Stomach smooth muscle (tissue), 2 donors: Measurements from ENCODE around the gene HDAC4.
A peak's percentile ranks its signal among the peaks of the same experiment; 100 is the strongest.

ENCODE experiments used
- H3K27ac ChIP-seq: one replicate; pipeline ENCODE4 v1.7.0; 2013; ENCODE audit warnings: mild to moderate bottlenecking, low read length, inconsistent platforms
- H3K27me3 ChIP-seq, 2 donors: one replicate each; pipeline ENCODE4 v1.7.0; 2013; ENCODE audit warnings: low read length in 2 of 2; ENCODE audit not compliant: insufficient read depth in 2 of 2, control insufficient read depth in 1 of 2
- H3K36me3 ChIP-seq, 2 donors: one replicate each; pipeline ENCODE4 v1.7.0; 2013; ENCODE audit warnings: low read length in 2 of 2; ENCODE audit not compliant: control insufficient read depth in 2 of 2, insufficient read depth in 2 of 2
- H3K4me1 ChIP-seq: one replicate; pipeline ENCODE4 v1.7.0; 2013; ENCODE audit warnings: low read length; ENCODE audit not compliant: control insufficient read depth, insufficient read depth
- H3K4me3 ChIP-seq, 2 donors: one replicate each; pipeline ENCODE4 v1.7.0; 2013; ENCODE audit warnings: low read length in 2 of 2
- H3K9ac ChIP-seq, 2 donors: one replicate each; pipeline ENCODE4 v1.7.0; 2013; ENCODE audit warnings: low read length in 2 of 2, mild to moderate bottlenecking in 1 of 2
- H3K9me3 ChIP-seq, 2 donors: one replicate each; pipeline ENCODE4 v1.7.0; 2013; ENCODE audit warnings: low read length in 2 of 2; ENCODE audit not compliant: control insufficient read depth in 2 of 2
- donor health status: healthy.
- donor health status: Pancreatic carcinoma.

The HDAC4 gene

DNA sequence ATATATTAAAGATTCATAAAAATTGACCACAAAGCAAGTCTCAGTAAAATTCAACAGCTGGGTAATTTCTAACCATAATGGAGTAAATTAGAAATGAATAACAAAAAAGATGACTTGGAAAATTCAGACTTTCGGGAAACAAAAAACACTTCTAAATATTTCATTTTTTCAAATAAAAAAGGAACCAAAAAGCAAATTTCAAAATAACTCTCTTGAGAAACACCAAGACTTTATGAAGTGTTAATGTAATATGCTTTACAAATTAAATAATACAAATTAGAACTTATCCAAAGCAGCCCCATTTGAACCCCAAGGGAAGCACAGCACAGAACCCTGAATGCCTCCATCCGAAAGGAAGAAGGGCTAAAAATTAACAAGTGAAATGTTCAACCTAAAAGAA lies 175.9 kb downstream of the HDAC4 start:
- no peaks in the 10 kb centered on the region for H3K36me3 ChIP-seq
- no peaks in the 10 kb centered on the region for H3K27me3 ChIP-seq
- H3K4me1 ChIP-seq, result peaks cover 71% of the 10 kb centered on the region
- H3K9me3 ChIP-seq, result no peaks in the 10 kb centered on the region
- no peak overlapping the region for H3K9ac ChIP-seq
- H3K27ac ChIP-seq, result peak overlapping the region; percentile 74
- no peak overlapping the region for H3K4me3 ChIP-seq

DNA sequence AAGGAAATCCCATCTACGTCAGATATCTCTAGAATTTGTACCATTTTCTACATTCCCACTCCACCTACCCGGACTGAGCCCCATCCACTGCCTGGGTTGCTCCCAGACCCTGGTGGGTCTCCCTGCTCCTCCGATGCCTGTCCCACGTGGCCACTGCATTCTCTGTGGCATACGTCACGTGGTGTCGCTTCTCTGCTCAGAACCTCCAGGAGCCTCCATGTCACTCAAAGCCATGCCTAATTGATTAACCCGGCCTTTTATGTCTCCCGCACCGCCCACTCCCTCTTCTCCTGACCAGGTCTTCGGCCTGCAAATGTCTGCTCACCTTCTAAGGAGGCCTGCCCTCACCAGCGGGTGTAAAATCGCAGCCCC lies 176.6 kb downstream of the HDAC4 start:
- H3K4me1 ChIP-seq, result peaks cover 71% of the 10 kb centered on the region
- H3K27me3 ChIP-seq, result no peaks in the 10 kb centered on the region
- H3K9ac ChIP-seq, result peak overlapping the region; percentile 29 to 42
- peak overlapping the region; percentile 72 for H3K27ac ChIP-seq
- peak overlapping the region; percentile 17 to 64 for H3K4me3 ChIP-seq
- no peaks in the 10 kb centered on the region for H3K36me3 ChIP-seq
- H3K9me3 ChIP-seq, result no peaks in the 10 kb centered on the region

DNA sequence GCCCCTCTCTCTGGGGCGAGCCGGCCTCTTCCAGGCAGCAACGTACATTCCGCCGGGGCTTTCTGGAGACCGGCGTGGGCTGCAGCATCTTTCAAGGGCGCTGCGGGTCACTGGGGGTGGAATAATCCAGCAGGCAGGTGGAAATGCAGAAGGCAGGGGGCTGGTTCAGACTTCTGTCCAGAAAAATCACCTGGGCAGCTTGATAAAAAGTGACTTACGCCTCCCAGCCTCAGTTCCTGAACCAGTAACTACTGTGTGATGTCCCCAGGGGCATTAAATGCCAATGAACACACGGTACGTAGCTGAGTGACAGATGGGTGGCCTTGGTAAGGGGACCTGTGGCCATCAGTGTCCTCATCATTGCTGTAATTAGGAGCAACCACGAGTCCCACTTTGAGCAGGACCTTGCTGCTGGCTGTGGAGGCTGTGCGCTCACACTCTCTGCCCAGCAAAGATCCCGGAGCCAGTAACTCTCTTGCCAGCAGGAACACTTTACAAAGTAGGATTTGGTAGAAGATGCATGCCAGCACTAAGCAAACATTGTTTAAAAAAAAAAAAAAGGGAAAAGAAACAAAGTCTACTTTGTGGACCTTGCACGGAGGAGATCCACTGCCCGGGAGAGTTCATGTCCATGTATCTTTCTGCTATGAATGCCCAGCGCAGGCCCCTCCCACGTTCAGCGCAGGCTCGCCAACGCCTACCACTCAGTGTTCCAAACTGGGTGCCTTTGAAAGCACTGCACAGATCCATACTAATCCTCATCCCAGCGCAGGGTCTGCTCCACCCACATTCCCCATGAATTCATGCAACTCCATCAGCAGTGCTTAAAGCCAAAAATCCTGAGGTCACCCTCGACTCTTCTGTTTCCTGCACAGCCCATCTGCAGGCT lies 177.3 kb downstream of the HDAC4 start:
- H3K9ac ChIP-seq, result peak overlapping the region; percentile 58 to 67
- H3K27ac ChIP-seq, result peak overlapping the region; percentile 72
- peaks cover 71% of the 10 kb centered on the region for H3K4me1 ChIP-seq

DNA sequence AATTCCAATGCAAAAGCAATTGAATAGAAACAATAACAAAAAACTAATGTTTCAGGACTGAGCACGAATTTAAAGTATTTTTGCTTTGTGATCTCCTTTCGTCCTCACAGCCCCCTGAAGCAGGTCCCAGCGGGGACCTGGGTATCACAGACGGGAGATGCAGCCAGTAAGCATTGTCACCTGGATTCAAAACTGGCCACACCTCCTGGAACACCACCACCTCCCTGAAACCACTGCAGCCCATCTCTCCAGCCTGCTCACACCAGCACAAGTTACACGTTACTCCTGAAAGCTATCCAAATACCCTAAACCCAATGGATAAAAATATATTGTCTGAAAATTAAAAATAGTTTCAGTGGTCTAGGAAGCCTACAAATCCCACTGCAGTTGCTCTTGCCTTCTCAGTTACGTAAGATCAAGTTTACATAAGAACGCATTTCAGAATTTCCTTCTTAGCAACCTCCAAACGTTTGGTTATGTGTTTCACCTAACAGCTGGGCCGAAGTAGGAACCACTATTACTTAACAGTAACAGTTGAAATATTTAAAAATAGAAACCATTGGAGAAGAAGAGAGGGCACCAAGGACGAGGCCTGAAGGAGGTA lies 178.0 kb downstream of the HDAC4 start:
- H3K9ac ChIP-seq, result peak overlapping the region; percentile 60 to 67
- no peaks in the 10 kb centered on the region for H3K27me3 ChIP-seq
- peak overlapping the region; percentile 58 to 64 for H3K4me3 ChIP-seq
- H3K27ac ChIP-seq, result peak overlapping the region; percentile 72
- no peaks in the 10 kb centered on the region for H3K36me3 ChIP-seq
- no peaks in the 10 kb centered on the region for H3K9me3 ChIP-seq
- peaks cover 65% of the 10 kb centered on the region for H3K4me1 ChIP-seq

More for the DNA sequence above, 177.3 kb downstream of the HDAC4 start:
- H3K4me3 ChIP-seq, result peak overlapping the region; percentile 54 to 64
- H3K9me3 ChIP-seq, result no peaks in the 10 kb centered on the region
- no peaks in the 10 kb centered on the region for H3K36me3 ChIP-seq
- H3K27me3 ChIP-seq, result no peaks in the 10 kb centered on the region

DNA sequence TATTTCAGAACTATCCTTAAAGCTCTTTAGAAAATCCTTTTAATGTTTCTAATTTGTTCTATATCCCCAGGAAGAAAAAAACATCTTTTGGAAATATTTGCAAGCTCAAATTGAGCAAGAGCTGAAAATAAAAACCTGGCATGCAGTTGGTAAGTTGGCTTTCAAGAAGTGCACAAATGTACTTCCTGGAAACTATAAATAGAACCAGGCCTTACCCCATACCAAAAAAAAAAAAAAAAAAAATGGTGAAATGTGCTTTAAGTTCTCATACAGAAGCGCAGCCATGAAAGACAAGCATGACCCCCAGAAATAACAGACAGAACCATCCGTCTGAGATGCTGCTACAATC lies 178.5 kb downstream of the HDAC4 start:
- Histone ChIP-seq H3K9me3 (no peaks in the 10 kb centered on the region), H3K9ac (peak overlapping the region; percentile 60 to 67), H3K36me3 (no peaks in the 10 kb centered on the region), H3K4me3 (peak overlapping the region; percentile 58 to 64), H3K4me1 (peaks cover 60% of the 10 kb centered on the region), H3K27me3 (no peaks in the 10 kb centered on the region), H3K27ac (peak overlapping the region; percentile 72)

DNA sequence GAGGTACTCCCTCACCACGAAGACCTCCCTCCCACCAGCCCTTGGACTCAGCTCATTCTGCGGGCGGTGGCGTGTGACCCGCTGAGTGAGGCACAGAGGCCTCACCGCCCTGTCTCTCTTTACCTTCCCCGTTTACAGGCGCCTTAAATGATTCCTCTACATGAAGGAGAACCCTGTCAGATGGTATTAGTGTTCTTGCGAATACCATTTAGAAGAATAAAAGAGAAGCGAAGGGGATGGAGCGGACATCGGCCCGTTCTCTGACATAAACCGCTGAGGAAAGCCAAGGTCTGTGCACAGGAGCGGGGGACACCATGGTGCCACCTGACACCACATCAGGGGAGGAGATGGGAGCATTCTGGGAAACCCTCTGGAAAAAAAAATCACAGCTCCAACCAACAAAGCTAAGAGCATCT lies 179.8 kb downstream of the HDAC4 start:
- H3K9ac ChIP-seq, result peak overlapping the region in 1 of 2 donors; percentile 22
- no peaks in the 10 kb centered on the region for H3K9me3 ChIP-seq
- H3K4me1 ChIP-seq, result peaks cover 56% of the 10 kb centered on the region
- H3K36me3 ChIP-seq, result no peaks in the 10 kb centered on the region
- no peaks in the 10 kb centered on the region for H3K27me3 ChIP-seq
- peak overlapping the region; percentile 72 for H3K27ac ChIP-seq
- H3K4me3 ChIP-seq, result peak overlapping the region; percentile 15 to 64

DNA sequence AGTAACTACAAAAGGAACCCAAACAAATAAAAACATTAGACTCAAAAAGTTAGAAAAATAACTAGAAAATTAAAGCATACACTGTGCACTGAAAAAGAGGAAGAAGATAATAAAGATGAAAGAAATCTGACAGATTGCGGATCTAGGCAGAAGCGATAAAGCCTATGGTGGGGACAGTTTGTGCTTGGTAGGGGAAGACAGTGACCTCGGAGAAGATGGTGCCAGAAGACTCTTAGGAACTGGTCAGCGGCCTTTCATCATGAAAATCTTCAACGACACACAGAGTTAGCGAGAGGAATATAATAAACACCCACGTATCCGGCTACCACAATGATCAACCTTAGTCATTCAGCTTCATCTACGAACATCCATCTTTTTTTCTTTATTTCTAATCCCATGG lies 180.5 kb downstream of the HDAC4 start:
- Histone ChIP-seq H3K9me3 (no peaks in the 10 kb centered on the region), H3K4me3 (no peak overlapping the region), H3K36me3 (no peaks in the 10 kb centered on the region), H3K27ac (peak overlapping the region; percentile 72), H3K27me3 (no peaks in the 10 kb centered on the region), H3K4me1 (peaks cover 56% of the 10 kb centered on the region), H3K9ac (no peak overlapping the region)

DNA sequence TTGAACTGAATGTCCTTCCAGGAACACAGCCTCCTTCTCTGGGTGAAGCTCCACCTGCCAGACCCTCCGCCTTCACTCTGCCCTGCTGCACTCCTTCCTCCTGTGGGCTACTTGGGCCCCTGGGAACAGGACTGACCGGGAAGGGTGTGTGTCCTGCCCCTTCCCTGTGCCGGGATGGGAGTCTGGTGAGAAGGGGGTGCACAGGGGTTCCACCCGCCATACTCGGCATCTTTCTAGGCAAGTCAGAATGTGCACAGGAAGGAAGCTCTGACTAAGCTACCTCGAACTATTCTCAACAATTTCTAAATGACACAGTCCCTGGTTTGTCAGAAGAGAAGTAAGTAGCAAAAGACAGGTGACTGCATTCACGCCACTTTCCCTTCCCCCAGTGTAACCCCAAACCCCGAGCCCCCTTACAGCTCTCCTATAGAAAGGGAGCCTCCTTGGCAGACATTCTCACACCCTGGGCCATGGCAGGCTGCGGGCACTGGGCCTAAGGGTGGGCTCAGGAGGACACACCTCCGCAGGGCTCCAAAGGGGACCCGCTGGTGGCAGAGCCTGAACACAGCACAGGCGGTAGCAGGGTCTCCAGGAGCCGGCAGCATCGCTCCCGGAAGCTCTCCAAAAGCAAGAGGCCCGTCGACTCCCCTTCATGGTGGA lies 184.1 kb downstream of the HDAC4 start:
- H3K36me3 ChIP-seq, result no peaks in the 10 kb centered on the region
- H3K27ac ChIP-seq, result peak overlapping the region; percentile 55
- H3K27me3 ChIP-seq, result no peaks in the 10 kb centered on the region
- H3K9me3 ChIP-seq, result no peaks in the 10 kb centered on the region
- peaks cover 57% of the 10 kb centered on the region for H3K4me1 ChIP-seq
- no peak overlapping the region for H3K4me3 ChIP-seq
- H3K9ac ChIP-seq, result no peak overlapping the region

DNA sequence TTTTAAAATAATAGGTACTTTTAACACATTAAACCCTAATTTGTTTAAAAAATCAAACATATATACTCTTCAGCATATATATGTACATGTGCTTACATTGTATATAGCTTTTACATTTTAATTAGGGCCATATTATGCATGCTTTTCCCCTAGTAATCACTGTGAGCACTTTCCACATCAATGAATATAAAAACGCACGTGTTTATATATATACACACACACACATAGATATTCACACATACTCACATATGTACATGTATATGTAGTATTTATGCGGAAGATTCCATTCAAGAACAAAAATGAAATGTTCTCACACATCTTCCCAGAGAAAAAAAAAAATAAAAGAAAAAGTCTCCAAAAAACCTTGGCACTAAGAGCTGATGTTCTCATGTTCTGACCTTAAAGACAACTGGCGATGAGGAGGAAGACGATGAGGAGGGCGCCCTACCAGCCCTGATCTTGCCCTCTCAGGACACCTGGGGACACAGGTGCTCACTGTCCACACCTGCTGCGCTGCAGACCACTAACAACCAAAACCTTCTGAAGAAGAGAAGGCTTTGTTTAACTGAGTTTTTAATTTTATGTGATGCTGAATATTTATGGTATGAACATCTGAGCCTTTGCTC lies 184.7 kb downstream of the HDAC4 start:
- Histone ChIP-seq H3K9me3 (no peaks in the 10 kb centered on the region), H3K27me3 (no peaks in the 10 kb centered on the region), H3K4me3 (no peak overlapping the region), H3K36me3 (no peaks in the 10 kb centered on the region), H3K9ac (no peak overlapping the region), H3K4me1 (peaks cover 52% of the 10 kb centered on the region), H3K27ac (peak overlapping the region; percentile 55)

DNA sequence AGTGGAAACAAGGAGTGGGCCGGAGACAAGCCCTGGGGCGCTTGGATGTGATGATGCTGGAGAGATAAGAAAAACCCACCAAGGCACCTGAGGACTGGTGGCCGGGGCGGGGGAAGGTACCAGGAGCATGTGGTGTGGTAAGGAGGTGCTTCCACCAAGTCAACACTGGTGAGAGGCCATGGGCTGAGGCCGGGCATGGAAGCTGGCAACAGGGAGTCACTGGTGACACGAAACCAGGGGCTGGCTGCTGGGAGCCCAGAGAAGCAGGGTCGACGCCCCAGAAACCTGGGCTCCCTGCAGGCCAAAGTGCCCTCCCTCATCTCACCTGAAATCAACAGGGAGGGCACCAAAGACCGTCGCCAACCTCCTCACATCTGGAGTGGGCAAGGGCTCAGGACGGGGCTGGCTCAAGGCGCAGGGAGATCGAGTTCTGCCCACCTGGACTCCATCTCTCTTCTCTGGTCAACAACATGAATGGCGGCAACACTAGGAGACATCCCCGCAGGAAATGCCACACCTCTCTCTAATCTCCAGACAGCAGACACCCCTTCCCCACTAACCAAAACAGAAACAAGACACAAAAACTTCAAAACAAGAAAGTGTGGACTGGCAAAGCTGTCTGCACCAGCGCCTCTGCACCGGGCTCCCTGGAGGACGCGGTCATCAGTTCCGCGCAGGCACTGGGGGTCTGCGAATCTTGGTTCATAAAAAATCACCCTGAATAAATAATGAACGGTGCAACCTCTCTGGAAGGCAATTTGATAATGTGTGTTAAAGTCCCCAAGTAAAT lies 185.5 kb downstream of the HDAC4 start:
- no peaks in the 10 kb centered on the region for H3K27me3 ChIP-seq
- no peaks in the 10 kb centered on the region for H3K36me3 ChIP-seq
- H3K9me3 ChIP-seq, result no peaks in the 10 kb centered on the region
- H3K4me3 ChIP-seq, result no peak overlapping the region
- no peak overlapping the region for H3K9ac ChIP-seq
- peaks cover 51% of the 10 kb centered on the region for H3K4me1 ChIP-seq
- peak overlapping the region; percentile 55 for H3K27ac ChIP-seq
